Muscle of back (tissue), 11 donors: ENCODE data around the gene CR1. TPM values are rescaled to one million over a fixed set of nuclear protein-coding genes. Genes with fewer than 3 reads are reported as not detected.
A peak's percentile ranks its signal among the peaks of the same experiment; 100 is the strongest.
"Not testable (repeated sequence)": the region's sequence is repeated elsewhere in the genome, so short reads cannot be mapped to it uniquely, and the experiment has no call there.

Experiments
- DNase-seq, 3 donors: peaks; one replicate each; pipeline versions ENCODE4 v3.0.0 to v3.0.0-alpha.2; 2013
- polyA plus RNA-seq, 10 donors: library from polyadenylated mRNA; unstranded; fragments of 120-200 nt; gene quantifications; one replicate each; pipeline ENCODE4 v1.2.1, GENCODE V29; 2013; ENCODE audit not compliant: insufficient read length in 10 of 10

Gene CR1
- polyA plus RNA-seq, 10 donors, result 0.78 to 2.2 (median 1.3) TPM

DNA sequence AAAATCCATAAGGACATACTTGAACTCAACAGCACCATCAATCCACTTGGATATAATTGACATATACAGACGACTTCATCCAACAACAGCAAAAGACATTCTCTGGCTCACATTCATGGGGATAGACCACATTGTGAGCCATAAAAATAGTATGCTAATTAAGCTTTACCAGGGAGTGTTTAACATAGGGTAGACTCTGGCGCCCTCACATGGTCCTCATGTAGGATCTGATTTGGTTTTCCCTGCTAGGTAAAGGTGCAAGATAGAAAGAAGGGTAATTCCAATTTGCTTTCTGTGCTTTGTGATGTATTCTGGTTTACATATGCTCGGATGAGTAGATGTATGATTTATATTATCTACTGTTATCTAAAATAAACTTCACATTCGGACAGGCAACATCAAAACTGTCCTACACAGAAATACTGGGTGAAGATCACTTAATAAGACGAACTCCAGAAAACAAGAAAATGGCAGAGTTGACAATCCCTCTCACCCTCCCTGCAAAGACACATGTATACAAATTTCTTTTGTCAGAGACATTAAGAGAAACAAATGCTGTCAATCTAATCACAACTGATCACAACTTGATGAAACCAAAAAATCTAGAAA is 176.7 kb downstream of the CR1 start:
- peak; percentile 5 to 30 (median 14) for DNase-seq

GRCh38 chr1:207673399-207673798 is 177.4 kb downstream of the CR1 start:
- peak in 1 of 3 donors; percentile 5 for DNase-seq

DNA sequence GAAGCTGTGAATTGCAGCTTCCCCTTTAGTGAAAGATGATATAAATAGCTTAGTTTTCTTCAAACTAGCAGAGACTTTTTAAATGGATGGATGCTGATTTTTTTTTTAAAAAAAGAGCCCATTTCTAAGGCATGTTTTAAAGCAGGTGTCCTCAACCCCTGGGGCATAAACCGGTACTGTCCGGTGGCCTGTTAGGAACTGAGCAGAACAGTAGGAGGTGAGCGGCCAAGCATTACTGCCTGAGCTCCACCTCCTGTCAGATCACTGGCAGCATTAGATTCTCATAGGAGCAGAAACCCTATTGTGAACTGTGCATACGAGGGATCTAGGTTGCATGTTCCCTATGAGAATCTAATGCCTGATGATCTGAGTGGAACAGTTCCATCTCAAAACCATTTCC is 180.2 kb downstream of the CR1 start:
- no peak for DNase-seq

DNA sequence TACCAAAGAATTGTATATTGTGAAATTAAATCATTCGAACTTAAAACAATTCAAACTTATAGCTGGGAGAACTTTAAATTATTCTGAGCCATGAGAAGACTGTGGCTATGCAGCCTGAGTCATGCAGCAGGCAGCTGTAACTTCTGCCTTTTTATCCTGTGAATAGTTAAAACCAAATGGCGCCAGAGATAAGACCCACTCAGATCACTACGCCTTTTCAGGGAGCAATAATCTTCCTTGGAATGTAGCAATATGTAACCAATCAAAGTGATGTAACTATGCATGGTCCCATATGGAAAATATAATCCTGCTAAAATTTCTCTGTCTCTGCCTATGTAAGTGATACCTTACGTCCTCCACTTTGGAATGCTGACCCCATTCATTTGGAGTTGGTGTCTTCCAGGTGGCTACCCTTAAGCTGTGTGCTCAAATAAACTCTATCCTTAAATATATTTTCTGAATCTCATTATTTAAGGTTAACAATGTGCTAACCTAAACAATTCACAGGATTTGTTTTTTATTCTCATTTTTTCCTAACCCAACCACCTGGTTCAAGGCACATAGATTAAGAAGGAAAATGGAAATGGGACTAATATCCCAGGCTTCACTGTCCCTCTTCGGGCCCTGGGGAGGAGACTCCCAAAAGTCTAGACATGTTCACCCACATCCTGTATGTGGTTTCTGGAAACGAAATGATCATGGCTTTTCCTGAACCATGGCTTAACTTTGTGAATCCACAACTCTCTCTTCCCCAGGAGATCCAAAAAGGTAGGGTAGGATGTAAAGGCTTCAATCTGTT is 184.8 kb downstream of the CR1 start:
- DNase-seq, result peak in 1 of 3 donors; percentile 85

DNA sequence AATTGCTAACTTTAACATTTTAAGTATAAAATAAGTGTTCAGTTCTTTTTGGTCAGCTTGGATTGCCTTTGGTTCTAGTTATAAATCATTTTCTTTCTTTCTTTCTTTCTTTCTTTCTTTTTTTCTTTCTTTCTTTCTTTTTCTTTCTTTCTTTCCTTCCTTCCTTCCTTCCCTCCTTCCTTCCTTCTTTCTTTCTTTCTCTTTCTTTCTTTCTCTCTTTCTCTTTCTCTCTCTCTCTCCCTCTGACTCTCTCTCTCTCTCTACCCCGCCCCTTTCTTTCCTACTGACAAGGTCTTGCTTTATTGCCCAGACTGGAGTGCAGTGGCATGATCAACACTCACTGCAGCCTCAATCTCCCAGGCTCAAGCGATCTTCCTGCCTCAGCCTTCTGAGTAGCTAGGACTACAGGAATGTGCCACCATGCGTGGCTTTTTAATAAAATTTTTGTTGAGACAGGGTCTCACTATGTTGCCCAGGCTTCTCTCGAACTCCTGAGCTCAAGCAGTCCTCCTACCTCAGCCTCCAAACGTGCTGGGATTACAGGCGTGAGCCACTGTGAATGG is 187.0 kb downstream of the CR1 start:
- not testable (repeated sequence) for DNase-seq

- DNase-seq, result not testable (repeated sequence)
Measured at GRCh38 chr1:207690551-207690950, 194.6 kb downstream of the CR1 start.

DNA sequence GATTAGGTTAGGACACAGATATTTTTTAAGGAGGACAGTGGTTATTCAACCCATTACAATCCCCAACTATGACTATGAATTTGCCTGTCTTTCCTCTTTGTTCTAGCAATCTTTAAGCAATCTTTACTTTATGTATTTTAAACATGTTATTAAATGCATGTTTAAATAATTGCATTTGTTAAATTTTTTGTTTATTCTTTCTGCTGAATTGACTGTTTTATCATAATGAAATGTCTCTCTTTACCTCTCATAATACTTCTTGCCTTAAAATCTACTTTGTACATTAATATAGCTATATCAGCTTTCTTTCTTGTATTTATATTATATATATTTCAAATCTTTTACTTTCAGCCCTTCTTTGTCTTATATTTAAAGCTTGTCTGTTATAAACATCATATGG is 195.1 kb downstream of the CR1 start:
- no peak for DNase-seq

Other genes starting within 250 kb of the CR1 start
- 10 to 100 TPM; 16.6 to 27.9 (median 19.7) TPM for gene CD55, start 174.5 kb upstream of the CR1 start, polyA plus RNA-seq
- gene CR2, start 41.8 kb upstream of the CR1 start, polyA plus RNA-seq, result under 1 TPM in 9 of 10 donors, not detected in 1; 0.04 to 0.88 (median 0.19) TPM
- 1 to 10 TPM in 1 of 10 donors, under 1 TPM in 6, not detected in 3; 0.15 to 1.6 (median 0.23) TPM for gene CR1L, start 149.0 kb downstream of the CR1 start, polyA plus RNA-seq